ENCODE data around the gene ACTRT2.

Gene ACTRT2

DNA sequence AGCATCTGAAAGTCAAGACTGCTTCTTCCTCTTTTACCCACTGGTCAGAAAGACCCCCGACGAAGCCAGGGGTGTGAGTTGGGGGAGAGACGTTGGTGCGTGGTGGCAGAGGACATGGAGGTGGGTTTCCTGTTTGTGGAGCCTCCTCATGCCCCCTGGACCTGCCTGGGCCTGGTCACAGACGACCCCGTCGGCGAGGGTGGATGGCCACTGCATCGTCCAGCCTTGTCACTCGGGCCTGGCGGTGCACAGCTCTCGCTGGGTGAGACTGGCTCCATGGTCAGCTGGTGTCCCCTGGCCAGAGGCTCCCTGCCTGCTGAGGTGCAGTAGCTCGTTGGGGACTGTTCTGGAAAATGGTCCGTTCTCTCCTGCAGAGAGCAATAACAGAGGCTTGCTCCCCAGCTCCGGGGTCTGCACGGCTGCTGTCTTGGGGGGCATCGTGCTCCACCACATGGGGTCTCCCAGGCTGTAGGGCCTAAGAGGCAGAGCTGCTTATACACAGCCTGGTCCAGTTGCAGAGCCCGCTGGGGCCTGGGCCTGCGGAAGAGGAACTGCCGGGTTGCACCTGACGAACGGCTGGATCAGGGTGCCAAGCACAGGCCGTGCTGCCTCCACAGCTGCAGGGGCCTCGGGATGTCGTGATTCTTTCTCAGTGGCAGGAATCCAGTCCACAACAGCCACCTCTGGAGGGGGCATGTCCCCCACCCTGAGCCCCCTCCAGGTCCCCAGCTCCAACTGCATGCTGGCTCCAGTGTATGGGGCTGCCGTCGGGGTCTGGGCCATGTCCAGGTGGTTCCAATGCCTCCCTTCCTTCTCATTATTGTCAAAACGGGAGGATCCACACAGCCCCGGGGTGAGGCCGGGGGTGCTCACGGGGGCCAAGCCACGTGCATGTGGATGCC, 18.0 kb upstream of the ACTRT2 start:
- Mint-ChIP-seq H3K27ac (no peak overlapping the region), H3K4me3 (no peak overlapping the region), H3K27me3 (ENCODE audit: low read depth) (no peaks in the 10 kb centered on the region), H3K9me3 (peaks cover 16% of the 10 kb centered on the region), H3K36me3 (ENCODE audit: low read depth) (no peaks in the 10 kb centered on the region), H3K4me1 (ENCODE audit: low read depth) (no peaks in the 10 kb centered on the region)
- DNase-seq (ENCODE audit: low spot score): no peak

GRCh38 chr1:3003941-3004270, 17.4 kb upstream of the ACTRT2 start:
- no peak overlapping the region for H3K27ac Mint-ChIP-seq
- peaks cover 20% of the 10 kb centered on the region for H3K9me3 Mint-ChIP-seq
- no peaks in the 10 kb centered on the region for H3K36me3 Mint-ChIP-seq (ENCODE audit: low read depth)
- no peak for DNase-seq (ENCODE audit: low spot score)
- H3K27me3 Mint-ChIP-seq (ENCODE audit: low read depth): no peaks in the 10 kb centered on the region
- no peak overlapping the region for H3K4me3 Mint-ChIP-seq
- no peaks in the 10 kb centered on the region for H3K4me1 Mint-ChIP-seq (ENCODE audit: low read depth)

GRCh38 chr1:3004285-3005205, 16.7 kb upstream of the ACTRT2 start:
- Mint-ChIP-seq H3K4me3 (no peak overlapping the region), H3K9me3 (peaks cover 20% of the 10 kb centered on the region), H3K36me3 (ENCODE audit: low read depth) (no peaks in the 10 kb centered on the region), H3K4me1 (ENCODE audit: low read depth) (no peaks in the 10 kb centered on the region), H3K27ac (no peak overlapping the region), H3K27me3 (ENCODE audit: low read depth) (no peaks in the 10 kb centered on the region)
- DNase-seq (ENCODE audit: low spot score): no peak

DNA sequence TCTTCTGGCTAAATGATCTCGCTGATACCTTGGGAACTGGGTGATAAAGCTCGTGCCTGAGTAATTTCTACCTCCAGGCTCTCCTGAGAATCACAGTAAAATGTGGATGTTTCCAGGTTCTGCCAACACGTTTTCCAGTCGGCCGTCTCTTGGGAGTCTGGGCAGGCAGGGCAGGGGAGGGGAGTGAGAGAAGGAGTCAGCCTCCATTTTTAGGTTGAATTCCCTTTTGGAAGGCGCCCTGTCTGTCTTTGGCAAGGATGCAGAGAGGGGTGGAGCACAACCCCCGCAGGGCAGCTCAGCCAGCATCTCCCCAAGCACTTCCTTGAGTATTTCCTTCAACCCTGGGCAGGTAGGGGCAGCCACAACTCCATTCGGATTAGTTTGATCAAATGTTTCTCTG, 15.5 kb upstream of the ACTRT2 start:
- no peak for DNase-seq (ENCODE audit: low spot score)
- H3K36me3 Mint-ChIP-seq (ENCODE audit: low read depth): no peaks in the 10 kb centered on the region
- no peaks in the 10 kb centered on the region for H3K27me3 Mint-ChIP-seq (ENCODE audit: low read depth)
- no peak overlapping the region for H3K4me3 Mint-ChIP-seq
- H3K27ac Mint-ChIP-seq: no peak overlapping the region
- H3K9me3 Mint-ChIP-seq: peaks cover 20% of the 10 kb centered on the region
- H3K4me1 Mint-ChIP-seq (ENCODE audit: low read depth): no peaks in the 10 kb centered on the region

- no peaks in the 10 kb centered on the region for H3K27me3 Mint-ChIP-seq (ENCODE audit: low read depth)
- no peak overlapping the region for H3K27ac Mint-ChIP-seq
- H3K4me3 Mint-ChIP-seq: no peak overlapping the region
- H3K4me1 Mint-ChIP-seq (ENCODE audit: low read depth): no peaks in the 10 kb centered on the region
- no peak for DNase-seq (ENCODE audit: low spot score)
- H3K9me3 Mint-ChIP-seq: peaks cover 20% of the 10 kb centered on the region
- no peaks in the 10 kb centered on the region for H3K36me3 Mint-ChIP-seq (ENCODE audit: low read depth)
Observed at GRCh38 chr1:3007298-3008147, 13.7 kb upstream of the ACTRT2 start.

DNA sequence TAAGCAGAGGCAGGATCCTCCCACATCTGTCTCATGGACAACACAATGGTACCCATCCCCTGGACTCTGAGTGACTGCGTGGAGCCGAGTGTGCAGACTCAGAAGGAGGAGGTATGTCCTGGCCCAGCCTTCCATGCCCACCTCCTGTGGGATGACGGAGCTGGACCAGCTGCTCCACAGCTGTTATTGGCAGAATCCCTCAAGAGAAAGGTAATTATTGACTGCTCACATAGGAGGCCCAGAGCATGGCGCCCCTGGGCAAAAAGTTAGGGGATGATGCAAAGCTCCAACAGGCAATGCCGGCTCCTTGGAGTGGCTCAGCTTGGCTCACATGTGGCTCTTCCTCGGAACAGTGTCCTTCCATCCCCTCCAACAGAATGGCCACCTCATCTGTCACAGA, 12.2 kb upstream of the ACTRT2 start:
- Mint-ChIP-seq H3K4me1 (ENCODE audit: low read depth) (no peaks in the 10 kb centered on the region), H3K36me3 (ENCODE audit: low read depth) (no peaks in the 10 kb centered on the region)

GRCh38 chr1:3009556-3009955, 11.7 kb upstream of the ACTRT2 start:
- no peak for DNase-seq (ENCODE audit: low spot score)
- no peaks in the 10 kb centered on the region for H3K4me1 Mint-ChIP-seq (ENCODE audit: low read depth)
- no peaks in the 10 kb centered on the region for H3K27me3 Mint-ChIP-seq (ENCODE audit: low read depth)
- no peak overlapping the region for H3K27ac Mint-ChIP-seq
- H3K9me3 Mint-ChIP-seq: peaks cover 20% of the 10 kb centered on the region
- H3K4me3 Mint-ChIP-seq: no peak overlapping the region
- no peaks in the 10 kb centered on the region for H3K36me3 Mint-ChIP-seq (ENCODE audit: low read depth)

More for the DNA sequence above, 12.2 kb upstream of the ACTRT2 start:
- Mint-ChIP-seq H3K27ac (no peak overlapping the region), H3K4me3 (no peak overlapping the region), H3K9me3 (peaks cover 20% of the 10 kb centered on the region), H3K27me3 (ENCODE audit: low read depth) (no peaks in the 10 kb centered on the region)
- DNase-seq (ENCODE audit: low spot score): no peak

DNA sequence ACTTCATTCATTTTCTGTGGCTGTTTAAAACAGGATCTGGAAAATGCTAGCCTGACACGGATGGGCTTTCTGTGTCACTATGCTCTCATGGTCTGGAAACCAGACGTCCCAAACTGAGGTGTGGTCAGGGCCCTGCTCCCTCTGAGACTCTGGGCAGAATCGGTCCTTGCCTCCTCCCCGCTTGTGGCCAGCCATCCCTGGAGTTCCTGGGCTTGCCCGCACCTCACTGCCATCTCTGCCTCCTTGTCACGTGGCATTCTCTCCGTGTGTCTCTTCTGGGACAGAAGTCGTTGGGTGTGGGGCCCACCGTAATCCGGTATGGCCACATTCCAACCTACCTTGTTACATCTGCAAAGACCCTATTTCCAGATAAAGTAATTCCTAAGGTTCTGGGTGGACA, 10.1 kb upstream of the ACTRT2 start:
- Mint-ChIP-seq H3K36me3 (ENCODE audit: low read depth) (no peaks in the 10 kb centered on the region), H3K27ac (no peak overlapping the region), H3K4me1 (ENCODE audit: low read depth) (no peaks in the 10 kb centered on the region), H3K9me3 (peaks cover 20% of the 10 kb centered on the region), H3K4me3 (no peak overlapping the region), H3K27me3 (ENCODE audit: low read depth) (no peaks in the 10 kb centered on the region)
- no peak for DNase-seq (ENCODE audit: low spot score)

- H3K27ac Mint-ChIP-seq: no peak overlapping the region
- DNase-seq (ENCODE audit: low spot score): no peak
- no peaks in the 10 kb centered on the region for H3K36me3 Mint-ChIP-seq (ENCODE audit: low read depth)
- peaks cover 14% of the 10 kb centered on the region for H3K9me3 Mint-ChIP-seq
- no peaks in the 10 kb centered on the region for H3K4me1 Mint-ChIP-seq (ENCODE audit: low read depth)
- no peak overlapping the region for H3K4me3 Mint-ChIP-seq
- H3K27me3 Mint-ChIP-seq (ENCODE audit: low read depth): no peaks in the 10 kb centered on the region
Observed at GRCh38 chr1:3011631-3012455, 9.4 kb upstream of the ACTRT2 start.

DNA sequence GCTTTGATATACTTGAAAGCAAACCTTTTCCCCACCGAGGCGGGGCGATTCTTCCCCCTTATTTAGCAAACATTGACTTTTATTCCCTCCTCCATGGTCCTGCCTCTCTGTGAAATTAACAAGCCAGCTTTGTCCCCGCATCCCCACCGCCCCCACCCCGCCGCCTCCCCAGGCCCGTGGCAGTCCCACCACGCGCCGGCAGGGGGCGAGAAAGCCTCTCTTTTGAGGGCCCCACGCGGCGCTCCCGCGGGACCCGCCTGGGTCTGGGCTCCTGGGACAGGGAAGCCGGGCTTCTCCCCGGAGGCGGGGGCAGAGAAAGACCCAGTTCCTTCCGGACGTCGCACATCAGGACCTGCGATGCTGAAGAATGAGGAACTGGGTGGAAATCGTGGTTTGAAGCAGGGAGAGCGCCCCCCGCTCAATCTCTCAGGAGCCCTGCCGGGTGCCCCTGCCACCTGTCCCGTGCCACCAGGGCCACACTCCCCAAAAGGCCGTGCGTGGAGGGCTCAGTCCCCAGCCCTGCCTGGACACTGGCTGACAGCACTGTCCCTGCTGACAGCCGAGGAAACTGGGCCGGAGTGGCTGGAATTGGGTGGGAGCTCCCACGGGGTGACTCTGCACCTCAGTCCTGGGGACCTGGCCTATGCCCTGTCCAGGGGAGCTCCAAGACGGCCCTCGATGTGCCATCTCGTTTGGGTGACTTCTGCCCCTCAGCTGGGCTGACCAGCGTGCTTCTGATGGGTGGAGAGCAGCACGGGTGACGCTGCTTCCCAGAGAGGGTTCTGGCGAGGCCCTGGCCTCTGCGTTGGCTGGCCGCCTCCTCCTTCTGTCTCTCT, 8.6 kb upstream of the ACTRT2 start:
- H3K9me3 Mint-ChIP-seq: peaks cover 10% of the 10 kb centered on the region
- H3K4me3 Mint-ChIP-seq: no peak overlapping the region
- DNase-seq (ENCODE audit: low spot score): no peak
- no peak overlapping the region for H3K27ac Mint-ChIP-seq
- no peaks in the 10 kb centered on the region for H3K4me1 Mint-ChIP-seq (ENCODE audit: low read depth)
- no peaks in the 10 kb centered on the region for H3K27me3 Mint-ChIP-seq (ENCODE audit: low read depth)
- H3K36me3 Mint-ChIP-seq (ENCODE audit: low read depth): no peaks in the 10 kb centered on the region

DNA sequence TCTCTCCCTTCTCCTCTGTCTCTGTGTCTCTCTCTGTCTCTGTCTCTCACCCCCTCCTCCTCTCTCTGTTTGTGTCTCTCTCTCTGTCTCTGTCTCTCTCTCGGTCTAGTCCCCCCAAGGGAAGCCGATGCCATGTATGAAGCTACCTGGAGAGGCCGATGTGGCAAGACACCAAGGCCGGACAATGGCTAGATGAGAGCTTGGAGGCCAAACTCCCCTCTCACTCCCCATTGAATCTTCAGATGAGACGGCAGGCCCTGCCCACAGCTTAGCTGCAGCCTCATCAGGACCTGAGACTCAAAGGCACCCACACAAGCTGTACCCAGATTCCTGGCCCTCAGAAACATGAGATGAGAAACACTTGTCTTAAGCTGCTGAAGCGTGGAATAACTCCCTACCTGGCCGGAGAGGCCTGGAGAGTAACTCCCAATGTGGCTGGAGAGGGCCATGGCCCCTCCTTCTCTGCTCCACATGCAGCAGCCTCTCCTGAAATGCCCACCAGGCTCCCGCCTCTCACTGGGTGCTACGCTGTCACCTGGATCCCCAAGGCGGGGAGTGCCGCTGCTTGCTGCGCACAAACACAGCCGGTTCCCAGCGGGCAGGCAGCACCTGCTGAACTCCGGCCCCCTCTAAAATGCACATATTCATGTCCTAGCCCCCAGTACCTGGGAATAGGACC, 7.8 kb upstream of the ACTRT2 start:
- Mint-ChIP-seq H3K27ac (no peak overlapping the region), H3K9me3 (peaks cover 1% of the 10 kb centered on the region), H3K4me1 (ENCODE audit: low read depth) (no peaks in the 10 kb centered on the region), H3K36me3 (ENCODE audit: low read depth) (no peaks in the 10 kb centered on the region), H3K4me3 (no peak overlapping the region), H3K27me3 (ENCODE audit: low read depth) (no peaks in the 10 kb centered on the region)
- no peak for DNase-seq (ENCODE audit: low spot score)

- Mint-ChIP-seq H3K4me3 (no peak overlapping the region), H3K27ac (no peak overlapping the region), H3K27me3 (ENCODE audit: low read depth) (no peaks in the 10 kb centered on the region), H3K36me3 (ENCODE audit: low read depth) (no peaks in the 10 kb centered on the region), H3K4me1 (ENCODE audit: low read depth) (no peaks in the 10 kb centered on the region), H3K9me3 (no peaks in the 10 kb centered on the region)
- no peak for DNase-seq (ENCODE audit: low spot score)
Observed at GRCh38 chr1:3014050-3014440, 7.2 kb upstream of the ACTRT2 start.

Measured in T-helper 2 cell treated with Interferon-gamma antibody and Interleukin-4, amounts not matched to agents 5 μg/mL and 100 μg/mL, for 36 hours (primary cell).